MM.1S (cell line): Measurements from ENCODE around the gene FANCC.

ENCODE experiments used
- DNase-seq: peaks from one replicate; pipeline ENCODE4 v3.0.0-alpha.2; 2015
- H2AFZ ChIP-seq: fragments of 300-600 bp; sonication (generic); 2 replicates; pipeline ENCODE4 v1.6.0; 2016; ENCODE audit warnings: antibody characterized with exemption, low read length
- H3F3A ChIP-seq: fragments of 300-600 bp; sonication (generic); 2 replicates; pipeline ENCODE4 v1.6.1; 2016; ENCODE audit warnings: mild to moderate bottlenecking, antibody characterized with exemption, low read length, moderate library complexity, mixed read lengths; ENCODE audit not compliant: insufficient read depth
- H3K27ac ChIP-seq: fragments of 300-600 bp; sonication (generic); 2 replicates; pipeline ENCODE4 v1.5.1; 2016; ENCODE audit warnings: mild to moderate bottlenecking, low read length
- H3K27me3 ChIP-seq: fragments of 300-600 bp; sonication (generic); replicated peaks from 2 replicates; pipeline ENCODE4 v1.6.0; 2016; ENCODE audit warnings: low read length; ENCODE audit not compliant: insufficient read depth
- H3K36me3 ChIP-seq: fragments of 300-600 bp; sonication (generic); replicated peaks from 2 replicates; pipeline ENCODE4 v1.6.1; 2016; ENCODE audit warnings: mild to moderate bottlenecking, low read length, mixed read lengths; ENCODE audit not compliant: insufficient read depth
- H3K4me1 ChIP-seq: fragments of 300-600 bp; sonication (generic); 2 replicates; pipeline ENCODE4 v1.6.1; 2016; ENCODE audit warnings: low read length, mixed read lengths
- H3K4me2 ChIP-seq: fragments of 300-600 bp; sonication (generic); 2 replicates; pipeline ENCODE4 v1.6.0; 2016; ENCODE audit warnings: low read depth, low read length
- H3K4me3 ChIP-seq: fragments of 300-600 bp; sonication (generic); 2 replicates; pipeline ENCODE4 v1.5.1; 2016; ENCODE audit warnings: low read length, mixed read lengths
- H3K79me2 ChIP-seq: fragments of 300-600 bp; sonication (generic); 2 replicates; pipeline ENCODE4 v1.6.1; 2016; ENCODE audit warnings: mixed run types, low read length, mixed read lengths
- H3K9ac ChIP-seq: fragments of 300-600 bp; sonication (generic); 2 replicates; pipeline ENCODE4 v1.6.1; 2016; ENCODE audit warnings: low read length, mixed read lengths
- H3K9me2 ChIP-seq: fragments of 300-600 bp; sonication (generic); replicated peaks from 2 replicates; pipeline ENCODE4 v1.6.1; 2016; ENCODE audit warnings: mild to moderate bottlenecking, low read length, mixed read lengths; ENCODE audit not compliant: insufficient read depth
- H3K9me3 ChIP-seq: fragments of 300-600 bp; sonication (generic); replicated peaks from 2 replicates; pipeline ENCODE4 v1.6.1; 2016; ENCODE audit warnings: mild to moderate bottlenecking, low read length, mixed read lengths; ENCODE audit not compliant: insufficient read depth
- H4K20me1 ChIP-seq: fragments of 300-600 bp; sonication (generic); 2 replicates; pipeline ENCODE4 v1.6.1; 2016; ENCODE audit warnings: mild to moderate bottlenecking, low read length, moderate library complexity, mixed read lengths; ENCODE audit not compliant: insufficient read depth
- CTCF ChIP-seq: fragments of 300-600 bp; sonication (generic); IDR thresholded peaks from 2 replicates; pipeline ENCODE4 v1.5.1; 2016; ENCODE audit warnings: antibody characterized with exemption, low read length, mixed read lengths
- EZH2 ChIP-seq: fragments of 300-600 bp; sonication (generic); optimal IDR thresholded peaks from 2 replicates; pipeline ENCODE3; 2017; ENCODE audit warnings: low read depth, mild to moderate bottlenecking, antibody characterized with exemption, low read length, mixed read lengths
- EZH2phosphoT487 ChIP-seq: fragments of 300-600 bp; sonication (generic); IDR thresholded peaks from 2 replicates; pipeline ENCODE4 v1.6.1; 2018; ENCODE audit warnings: antibody characterized with exemption, low read length

The FANCC gene

GRCh38 chr9:95189251-95190098 is 128.0 kb downstream of the FANCC start:
- no peaks in the 10 kb centered on the region for H3K79me2 ChIP-seq
- no peaks in the 10 kb centered on the region for H4K20me1 ChIP-seq
- no peak overlapping the region for H3K9ac ChIP-seq
- no peaks in the 10 kb centered on the region for H3K27me3 ChIP-seq
- H3K9me2 ChIP-seq: no peaks in the 10 kb centered on the region
- H3K4me2 ChIP-seq: no peak overlapping the region
- H3K4me3 ChIP-seq: no peak overlapping the region
- H3K27ac ChIP-seq: no peak overlapping the region
- H3K36me3 ChIP-seq: no peaks in the 10 kb centered on the region
- no peak for TF ChIP-seq EZH2
- no peak for TF ChIP-seq EZH2phosphoT487
- TF ChIP-seq CTCF: no peak
- DNase-seq: no peak
- H3K4me1 ChIP-seq: no peaks in the 10 kb centered on the region
- H2AFZ ChIP-seq: no peak overlapping the region
- no peaks in the 10 kb centered on the region for H3F3A ChIP-seq
- no peaks in the 10 kb centered on the region for H3K9me3 ChIP-seq

GRCh38 chr9:95188459-95188858 is 129.1 kb downstream of the FANCC start:
- no peak overlapping the region for H3K27ac ChIP-seq
- H3K27me3 ChIP-seq: no peaks in the 10 kb centered on the region
- H3K4me1 ChIP-seq: no peaks in the 10 kb centered on the region
- H3K4me3 ChIP-seq: no peak overlapping the region
- H3F3A ChIP-seq: no peaks in the 10 kb centered on the region
- no peaks in the 10 kb centered on the region for H4K20me1 ChIP-seq
- DNase-seq: no peak
- H3K9me3 ChIP-seq: no peaks in the 10 kb centered on the region
- H3K9me2 ChIP-seq: no peaks in the 10 kb centered on the region
- H2AFZ ChIP-seq: no peak overlapping the region
- TF ChIP-seq EZH2phosphoT487 (no peak), CTCF (no peak), EZH2 (no peak)
- H3K9ac ChIP-seq: no peak overlapping the region
- H3K4me2 ChIP-seq: no peak overlapping the region
- no peaks in the 10 kb centered on the region for H3K79me2 ChIP-seq
- H3K36me3 ChIP-seq: no peaks in the 10 kb centered on the region

GRCh38 chr9:95185956-95186355 is 131.6 kb downstream of the FANCC start:
- DNase-seq: no peak
- TF ChIP-seq CTCF (no peak), EZH2phosphoT487 (no peak), EZH2 (no peak)
- Histone ChIP-seq H3K36me3 (no peaks in the 10 kb centered on the region), H3K9ac (no peak overlapping the region), H3K9me3 (no peaks in the 10 kb centered on the region), H3K27me3 (no peaks in the 10 kb centered on the region), H3K79me2 (no peaks in the 10 kb centered on the region), H3F3A (no peaks in the 10 kb centered on the region), H2AFZ (no peak overlapping the region), H3K4me2 (no peak overlapping the region), H4K20me1 (no peaks in the 10 kb centered on the region), H3K4me1 (no peaks in the 10 kb centered on the region), H3K27ac (no peak overlapping the region), H3K9me2 (no peaks in the 10 kb centered on the region), H3K4me3 (no peak overlapping the region)
